HG03354 (cell line): Measurements from ENCODE around the gene SLC9A5.

Experiments used
- ATAC-seq: cut with Tn5 transposase; IDR thresholded peaks from one replicate; pipeline ENCODE4 v1.9.1; 2021; ENCODE audit warnings: mild to moderate bottlenecking; ENCODE audit not compliant: unreplicated experiment, poor library complexity, severe bottlenecking

SLC9A5 gene

DNA sequence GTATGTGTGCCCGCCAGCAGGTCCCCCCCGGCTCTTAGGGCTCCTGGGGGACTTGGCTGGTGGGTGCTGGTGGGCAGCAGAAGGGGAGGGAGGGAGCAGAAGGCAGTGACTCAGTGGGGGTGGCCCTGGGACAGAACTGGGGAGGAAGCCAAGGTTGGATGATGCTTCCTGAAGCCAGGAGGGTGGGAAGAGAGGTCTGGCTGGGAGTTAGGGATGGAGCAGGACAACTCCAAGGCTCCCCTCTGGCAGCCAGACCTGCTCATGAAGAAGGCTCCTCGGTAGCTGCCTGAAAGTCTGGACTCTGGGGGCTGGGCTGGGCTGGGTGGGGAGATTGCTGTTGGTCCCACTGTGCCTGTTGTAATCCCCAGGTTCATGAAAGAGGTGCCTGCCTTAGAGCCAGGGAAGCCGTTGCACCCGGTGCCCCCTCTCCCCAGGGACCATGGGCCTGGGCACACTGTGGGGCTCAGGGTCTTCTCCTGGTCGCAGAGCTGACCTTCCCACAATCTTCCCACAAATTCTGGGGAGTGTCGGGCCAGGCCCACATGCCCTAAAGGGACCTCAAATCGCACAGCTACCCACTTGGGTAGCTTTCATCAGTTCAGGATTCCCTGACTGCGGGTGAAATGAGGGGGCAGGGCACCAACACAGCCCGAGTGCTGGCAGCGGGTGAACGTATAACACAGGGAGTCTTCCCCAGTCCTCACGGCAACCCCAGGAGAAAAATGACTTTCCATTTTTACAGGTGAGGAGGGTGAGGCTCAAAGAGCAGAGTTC is 29.4 kb downstream of the SLC9A5 start:
- ATAC-seq: no peak

GRCh38 chr16:67278773-67279295 is 30.1 kb downstream of the SLC9A5 start:
- ATAC-seq: peak; percentile 48

DNA sequence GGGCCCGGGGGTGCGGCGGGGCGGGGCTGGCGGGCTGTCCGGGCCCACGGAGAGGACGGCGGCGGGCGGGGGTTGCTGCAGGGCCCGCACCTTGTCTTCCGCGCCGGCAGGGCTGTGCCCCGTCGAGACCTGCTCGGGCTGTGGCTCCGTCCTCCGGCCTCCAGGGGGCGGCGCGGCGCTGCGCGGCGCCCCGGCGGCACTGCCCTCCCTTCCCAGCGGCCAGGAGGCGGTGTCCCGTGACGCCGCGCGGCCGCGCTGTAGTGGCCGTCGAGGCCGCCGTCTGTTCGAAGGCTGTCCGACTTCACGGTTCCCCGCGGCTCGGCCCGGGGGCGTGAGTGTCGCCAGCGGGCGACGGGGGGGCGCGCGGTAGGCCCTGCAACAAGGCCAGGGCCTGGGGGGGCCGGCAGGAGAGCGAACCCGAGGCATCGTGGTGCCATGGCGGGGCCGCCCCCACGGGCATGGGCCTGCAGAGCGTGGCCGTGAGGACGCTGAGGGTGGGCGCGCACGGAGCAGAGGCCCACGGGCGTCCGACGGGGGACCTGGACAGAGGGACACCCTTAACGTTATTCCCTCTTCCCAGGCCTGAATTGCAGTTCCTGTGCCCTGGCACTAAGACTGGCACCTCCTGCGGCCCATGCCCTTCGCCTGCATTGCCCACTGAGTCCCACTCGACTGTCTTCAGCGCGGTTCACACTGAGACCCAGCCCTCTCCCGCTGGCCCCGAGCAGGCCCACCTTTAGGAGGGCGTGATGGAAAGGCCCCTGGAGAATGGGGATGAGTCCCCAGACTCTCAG is 30.7 kb downstream of the SLC9A5 start, which contains the start of gene PLEKHG4:
Gene PLEKHG4 (plus strand): TSS at position 237 of the 794 bp plus-strand sequence. CDS start 513 bp downstream, at position 750.
- peak; percentile 83 for ATAC-seq

DNA sequence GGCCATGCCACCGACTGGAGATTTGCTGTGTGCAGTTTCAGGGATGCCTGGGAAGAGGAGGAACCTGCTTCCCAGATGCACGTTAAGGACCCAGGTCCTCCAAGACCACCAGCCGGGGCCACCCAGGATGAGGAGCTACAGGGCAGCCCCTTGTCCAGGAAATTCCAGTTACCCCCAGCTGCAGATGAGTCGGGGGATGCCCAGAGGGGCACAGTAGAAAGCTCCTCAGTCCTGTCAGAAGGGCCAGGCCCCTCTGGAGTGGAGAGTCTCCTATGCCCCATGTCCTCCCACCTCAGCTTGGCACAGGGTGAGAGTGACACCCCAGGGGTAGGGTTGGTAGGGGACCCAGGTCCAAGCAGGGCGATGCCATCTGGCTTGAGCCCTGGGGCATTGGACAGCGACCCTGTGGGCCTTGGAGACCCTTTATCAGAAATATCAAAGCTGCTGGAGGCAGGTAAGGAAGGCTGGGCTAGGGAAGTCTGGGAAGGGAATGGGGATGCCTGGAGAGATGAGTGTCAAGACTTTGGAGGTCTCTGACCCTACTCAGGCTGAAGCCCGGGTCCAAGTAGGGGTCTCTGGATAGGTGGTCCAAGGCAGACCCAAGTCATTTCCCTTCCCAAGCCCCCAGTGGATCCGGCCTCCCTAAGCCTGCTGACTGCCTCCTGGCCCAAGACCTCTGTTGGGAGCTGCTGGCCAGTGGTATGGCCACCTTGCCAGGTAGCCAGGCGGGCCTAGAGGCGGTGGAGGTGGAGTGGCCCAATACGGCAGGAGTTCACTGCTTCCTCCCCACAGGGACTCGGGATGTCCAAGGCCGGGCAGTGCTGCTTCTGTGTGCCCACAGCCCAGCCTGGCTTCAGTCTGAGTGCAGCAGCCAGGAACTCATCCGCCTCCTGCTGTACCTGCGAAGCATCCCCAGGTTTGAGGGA is 31.6 kb downstream of the SLC9A5 start:
- no peak for ATAC-seq

- no peak for ATAC-seq
Measured at GRCh38 chr16:67281536-67282446, 33.0 kb downstream of the SLC9A5 start.

- no peak for ATAC-seq
Measured at GRCh38 chr16:67282447-67282805, 33.6 kb downstream of the SLC9A5 start.

DNA sequence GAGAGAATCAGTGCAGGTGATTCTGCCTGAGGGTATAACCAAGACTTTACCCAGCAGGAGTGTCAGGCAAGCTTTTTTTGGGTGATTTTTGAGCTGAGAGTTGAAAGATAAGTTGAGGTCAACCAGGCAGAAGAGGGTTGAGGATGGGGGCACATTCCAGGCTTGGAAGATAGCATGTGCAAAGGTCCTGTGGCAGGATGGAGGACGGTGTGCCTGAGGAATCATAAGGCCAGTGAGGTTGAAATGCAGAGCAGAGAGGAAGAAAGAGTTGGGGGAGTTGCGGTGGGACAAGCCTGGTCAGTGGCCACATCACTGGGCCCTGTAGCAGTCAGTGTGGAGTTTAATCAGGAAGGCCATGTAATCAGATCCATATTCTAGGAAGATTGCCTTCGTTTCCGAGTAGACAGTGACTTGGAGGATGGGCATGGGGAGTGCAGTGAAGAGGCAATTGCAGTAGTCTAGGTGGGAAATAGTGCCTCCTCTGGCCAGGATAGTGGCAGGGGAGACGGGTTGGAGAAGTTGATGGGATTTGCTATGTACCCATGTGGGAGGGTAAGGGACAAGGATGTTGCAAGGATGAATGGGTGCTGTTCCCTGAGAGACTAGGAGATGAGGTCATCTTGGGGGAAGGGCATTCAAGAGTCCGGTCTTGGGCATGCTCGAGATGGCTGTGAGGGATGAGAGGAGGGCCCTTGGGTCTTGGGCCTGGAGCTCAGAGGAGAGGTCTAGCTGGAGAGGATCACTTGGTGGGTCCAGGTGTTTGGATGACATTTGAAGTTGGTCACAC is 34.5 kb downstream of the SLC9A5 start:
- no peak for ATAC-seq

DNA sequence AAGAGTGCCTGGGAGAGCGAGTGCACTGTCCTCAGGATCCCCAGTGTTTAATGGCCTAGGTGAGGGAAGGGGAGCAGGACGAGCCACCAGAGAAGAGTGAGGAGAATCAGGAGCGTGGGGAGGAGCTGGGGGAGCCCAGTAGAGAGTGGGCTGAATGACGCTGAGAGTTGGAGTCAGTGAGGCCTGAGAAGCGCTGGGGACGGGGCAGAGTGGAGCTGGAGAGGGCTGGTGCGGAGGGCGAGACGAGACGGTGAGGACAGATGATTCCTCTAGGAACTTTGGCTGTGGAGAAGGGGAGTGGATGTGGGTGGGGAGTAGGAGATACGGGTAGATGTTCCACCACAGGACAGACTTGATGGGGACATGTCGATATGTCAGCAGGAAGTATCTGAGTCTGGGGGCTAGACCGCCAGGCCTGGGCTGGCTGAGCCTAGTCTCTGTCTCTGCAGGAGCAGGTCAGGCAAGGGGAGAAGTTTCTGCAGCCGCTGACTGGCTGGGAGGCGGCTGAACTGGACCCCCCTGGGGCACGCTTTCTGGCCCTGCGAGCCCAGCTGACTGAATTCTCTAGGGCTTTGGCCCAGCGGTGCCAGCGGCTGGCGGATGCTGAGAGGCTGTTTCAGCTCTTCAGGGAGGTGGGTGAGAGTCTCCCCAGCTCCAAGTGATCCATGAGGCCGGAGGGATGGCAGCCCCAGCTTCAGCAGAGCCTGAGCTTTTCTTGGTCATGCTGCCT is 35.2 kb downstream of the SLC9A5 start:
- ATAC-seq: no peak

GRCh38 chr16:67284699-67285646 is 36.2 kb downstream of the SLC9A5 start:
- no peak for ATAC-seq

DNA sequence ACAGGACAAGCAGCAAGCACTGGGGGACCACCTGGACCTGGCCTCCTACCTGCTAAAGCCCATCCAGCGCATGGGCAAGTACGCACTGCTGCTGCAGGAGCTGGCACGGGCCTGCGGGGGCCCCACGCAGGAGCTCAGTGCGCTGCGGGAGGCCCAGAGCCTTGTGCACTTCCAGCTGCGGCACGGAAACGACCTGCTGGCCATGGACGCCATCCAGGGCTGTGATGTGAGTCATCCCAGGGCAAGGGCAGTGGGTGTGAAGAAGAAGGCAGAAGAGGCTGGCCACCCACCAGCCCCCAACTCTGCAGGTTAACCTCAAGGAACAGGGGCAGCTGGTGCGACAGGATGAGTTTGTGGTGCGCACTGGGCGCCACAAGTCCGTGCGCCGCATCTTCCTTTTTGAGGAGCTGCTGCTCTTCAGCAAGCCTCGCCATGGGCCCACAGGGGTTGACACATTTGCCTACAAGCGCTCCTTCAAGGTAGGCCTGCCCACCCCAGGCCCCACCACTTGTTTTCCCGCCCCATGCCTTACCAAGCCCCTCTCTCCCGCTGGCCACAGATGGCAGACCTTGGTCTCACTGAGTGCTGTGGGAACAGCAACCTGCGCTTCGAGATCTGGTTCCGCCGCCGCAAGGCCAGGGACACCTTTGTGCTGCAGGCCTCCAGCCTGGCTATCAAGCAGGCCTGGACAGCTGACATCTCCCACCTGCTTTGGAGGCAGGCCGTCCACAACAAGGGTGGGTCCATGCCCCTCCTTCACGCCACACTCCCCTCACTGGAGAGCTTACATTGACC is 37.9 kb downstream of the SLC9A5 start:
- no peak for ATAC-seq

GRCh38 chr16:67287960-67288359 is 39.2 kb downstream of the SLC9A5 start:
- ATAC-seq: no peak

DNA sequence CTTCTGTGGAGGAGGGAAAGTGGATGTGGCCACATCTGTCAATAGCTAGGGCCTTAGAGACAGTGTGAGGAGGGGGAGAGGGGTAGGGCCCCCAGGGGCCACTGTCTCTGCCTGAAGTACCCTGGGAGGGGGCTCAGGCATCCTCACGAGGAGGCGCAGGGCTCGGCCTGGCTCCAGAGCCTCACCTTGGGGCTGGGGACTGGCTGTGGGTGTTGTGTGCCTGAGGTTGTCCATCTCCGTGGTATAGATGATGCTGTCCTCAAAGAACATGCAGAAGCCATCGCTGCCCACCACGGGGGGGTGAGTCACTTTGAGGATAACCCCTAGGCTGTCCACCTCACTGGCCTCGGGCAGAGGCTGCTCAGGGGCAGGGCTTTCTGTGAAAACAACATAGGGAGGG is 42.7 kb downstream of the SLC9A5 start:
- ATAC-seq: no peak

DNA sequence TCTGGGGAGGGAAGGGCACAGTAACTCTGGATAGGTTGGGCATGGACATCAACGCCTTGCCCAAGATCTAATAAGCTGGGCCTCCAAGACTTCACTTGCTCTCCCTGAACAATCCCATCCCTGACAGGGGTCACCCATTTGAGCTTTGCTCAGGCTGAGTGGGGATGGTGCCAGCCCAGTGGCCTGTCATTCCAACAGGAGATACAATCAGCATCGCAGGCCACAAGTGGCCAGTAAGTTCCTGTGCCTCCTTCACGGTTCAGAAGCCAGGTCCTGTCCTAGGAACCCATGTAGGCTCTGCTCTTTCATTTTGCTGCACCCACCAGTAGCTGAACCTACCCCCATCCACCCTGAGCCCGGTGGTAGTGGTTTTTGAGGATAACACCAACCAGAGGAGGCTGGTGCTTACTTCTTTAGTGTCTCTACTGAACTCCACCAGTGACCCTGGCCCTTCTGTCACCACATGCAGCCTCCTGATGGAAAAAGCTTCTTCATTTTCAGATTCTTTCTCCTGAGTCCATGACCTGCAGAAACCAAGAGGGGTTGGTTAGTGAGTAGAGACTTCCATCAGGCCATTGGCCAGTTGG is 45.5 kb downstream of the SLC9A5 start:
- ATAC-seq: no peak

- no peak for ATAC-seq
Measured at GRCh38 chr16:67294938-67295361, 46.2 kb downstream of the SLC9A5 start.

GRCh38 chr16:67296420-67296819 is 47.6 kb downstream of the SLC9A5 start:
- no peak for ATAC-seq
